Measurements from ENCODE around the gene VWF. TPM values are rescaled to one million over a fixed set of nuclear protein-coding genes. Genes with fewer than 3 reads are reported as not detected.

Gene VWF
- total RNA-seq, 1 donor from 2014 or later, result 468 TPM

DNA sequence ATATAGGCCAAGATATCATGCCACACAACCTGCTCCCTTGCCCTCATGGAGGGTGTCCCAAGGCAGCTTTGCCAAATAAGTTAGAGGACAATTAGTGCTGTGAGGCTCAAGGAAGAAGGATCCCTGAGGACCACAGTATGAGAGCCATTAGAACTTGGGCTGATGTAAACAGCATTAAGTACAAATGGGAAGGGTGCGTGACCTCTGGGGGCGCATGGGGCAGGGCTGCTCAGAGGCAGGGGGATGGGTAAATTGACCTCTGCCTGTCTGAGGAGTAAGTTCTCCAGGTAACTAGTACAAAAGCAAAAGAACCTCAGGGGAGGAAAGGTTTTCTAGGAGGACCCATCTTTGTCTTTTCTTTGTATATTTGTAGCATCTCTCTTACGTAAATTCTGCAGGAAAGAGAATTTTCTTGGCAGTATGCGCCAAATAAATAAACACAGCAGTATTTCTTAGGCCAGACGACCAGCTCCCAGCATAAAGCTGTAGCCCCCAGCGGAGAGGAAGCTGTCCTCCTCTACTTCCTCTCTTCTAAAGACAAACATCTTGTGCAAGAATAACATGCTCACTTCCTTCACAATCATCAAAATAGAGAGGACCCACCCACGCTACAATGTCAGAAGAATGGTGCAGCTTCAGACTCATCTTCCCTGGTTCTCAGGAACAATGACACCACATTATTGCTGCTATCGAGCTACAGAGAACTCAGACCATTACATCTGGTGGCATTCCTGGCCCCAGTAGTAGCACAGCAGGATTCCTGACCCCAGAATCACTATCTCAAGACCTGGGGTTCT lies 16.4 kb upstream of the VWF start:
- DNase-seq (no peak), ATAC-seq (peak; percentile 82 to 84)
- no peaks in the 10 kb centered on the region for H3K36me3 ChIP-seq
- H3K9me3 ChIP-seq, result no peaks in the 10 kb centered on the region
- H3K27me3 ChIP-seq (ENCODE audit: low read depth), result no peaks in the 10 kb centered on the region
- H3K4me1 ChIP-seq, result peaks cover 37% of the 10 kb centered on the region
- peak overlapping the region; percentile 72 for H3K27ac ChIP-seq
- intact Hi-C loops (cut with DNase I), result no loop called here
- TF ChIP-seq, protein P1, sequence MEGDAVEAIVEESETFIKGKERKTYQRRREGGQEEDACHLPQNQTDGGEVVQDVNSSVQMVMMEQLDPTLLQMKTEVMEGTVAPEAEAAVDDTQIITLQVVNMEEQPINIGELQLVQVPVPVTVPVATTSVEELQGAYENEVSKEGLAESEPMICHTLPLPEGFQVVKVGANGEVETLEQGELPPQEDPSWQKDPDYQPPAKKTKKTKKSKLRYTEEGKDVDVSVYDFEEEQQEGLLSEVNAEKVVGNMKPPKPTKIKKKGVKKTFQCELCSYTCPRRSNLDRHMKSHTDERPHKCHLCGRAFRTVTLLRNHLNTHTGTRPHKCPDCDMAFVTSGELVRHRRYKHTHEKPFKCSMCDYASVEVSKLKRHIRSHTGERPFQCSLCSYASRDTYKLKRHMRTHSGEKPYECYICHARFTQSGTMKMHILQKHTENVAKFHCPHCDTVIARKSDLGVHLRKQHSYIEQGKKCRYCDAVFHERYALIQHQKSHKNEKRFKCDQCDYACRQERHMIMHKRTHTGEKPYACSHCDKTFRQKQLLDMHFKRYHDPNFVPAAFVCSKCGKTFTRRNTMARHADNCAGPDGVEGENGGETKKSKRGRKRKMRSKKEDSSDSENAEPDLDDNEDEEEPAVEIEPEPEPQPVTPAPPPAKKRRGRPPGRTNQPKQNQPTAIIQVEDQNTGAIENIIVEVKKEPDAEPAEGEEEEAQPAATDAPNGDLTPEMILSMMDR (IDR thresholded peaks at IDR 0.05), result no peak
- H3K4me3 ChIP-seq, result no peak overlapping the region

DNA sequence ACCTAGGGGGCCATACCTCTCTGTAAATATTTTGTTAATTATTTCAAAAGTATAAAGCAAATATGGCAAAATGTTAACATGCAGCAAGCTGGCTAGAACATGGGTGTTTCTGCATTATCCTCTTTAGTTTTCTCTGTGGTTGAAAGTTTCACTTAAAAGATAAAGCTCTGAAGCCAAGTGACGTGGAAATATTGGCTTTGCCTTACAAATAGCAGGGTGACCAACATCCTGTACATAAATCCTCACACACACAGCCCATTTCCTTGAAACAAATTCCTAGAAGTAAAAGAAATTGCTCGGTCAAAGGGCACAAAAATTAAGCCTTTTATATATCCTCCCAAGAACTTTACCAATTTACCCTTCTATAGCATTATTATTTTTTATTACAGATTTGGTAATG lies 10.6 kb upstream of the VWF start:
- H3K4me1 ChIP-seq, result peaks cover 24% of the 10 kb centered on the region
- H3K9me3 ChIP-seq, result no peaks in the 10 kb centered on the region
- intact Hi-C loops (cut with DNase I), result no loop called here
- H3K4me3 ChIP-seq, result no peak overlapping the region
- no peaks in the 10 kb centered on the region for H3K36me3 ChIP-seq
- no peak overlapping the region for H3K27ac ChIP-seq
- DNase-seq, result no peak
- no peaks in the 10 kb centered on the region for H3K27me3 ChIP-seq (ENCODE audit: low read depth)
- TF ChIP-seq, protein P1 (IDR thresholded peaks at IDR 0.05), result no peak
- no peak for ATAC-seq

DNA sequence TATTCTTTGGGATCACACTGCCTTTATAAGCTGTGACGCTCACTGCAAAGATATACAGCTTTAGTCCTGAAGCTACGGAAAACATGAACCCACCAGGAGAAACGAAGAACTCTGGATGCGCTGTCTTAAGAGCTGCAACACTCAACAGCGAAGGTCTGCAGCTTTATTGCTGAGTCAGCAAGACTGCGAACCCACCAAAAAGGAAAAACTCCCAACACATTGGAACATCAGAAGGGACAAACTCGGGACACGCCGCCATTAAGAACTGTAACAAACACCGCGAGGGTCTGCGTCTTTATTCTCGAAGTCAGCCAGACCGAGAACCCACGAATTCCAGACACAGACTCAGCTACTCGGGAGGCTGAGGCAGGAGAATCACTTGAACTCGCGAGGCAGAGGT lies 9.2 kb upstream of the VWF start:
- H3K27me3 ChIP-seq (ENCODE audit: low read depth), result no peaks in the 10 kb centered on the region
- no peak overlapping the region for H3K4me3 ChIP-seq
- peaks cover 12% of the 10 kb centered on the region for H3K4me1 ChIP-seq
- TF ChIP-seq, protein P1 (IDR thresholded peaks at IDR 0.05), result no peak
- H3K36me3 ChIP-seq, result no peaks in the 10 kb centered on the region
- H3K27ac ChIP-seq, result no peak overlapping the region
- H3K9me3 ChIP-seq, result no peaks in the 10 kb centered on the region
- DNase-seq (no peak), ATAC-seq (no peak)
- intact Hi-C loops (cut with DNase I), result no loop called here

DNA sequence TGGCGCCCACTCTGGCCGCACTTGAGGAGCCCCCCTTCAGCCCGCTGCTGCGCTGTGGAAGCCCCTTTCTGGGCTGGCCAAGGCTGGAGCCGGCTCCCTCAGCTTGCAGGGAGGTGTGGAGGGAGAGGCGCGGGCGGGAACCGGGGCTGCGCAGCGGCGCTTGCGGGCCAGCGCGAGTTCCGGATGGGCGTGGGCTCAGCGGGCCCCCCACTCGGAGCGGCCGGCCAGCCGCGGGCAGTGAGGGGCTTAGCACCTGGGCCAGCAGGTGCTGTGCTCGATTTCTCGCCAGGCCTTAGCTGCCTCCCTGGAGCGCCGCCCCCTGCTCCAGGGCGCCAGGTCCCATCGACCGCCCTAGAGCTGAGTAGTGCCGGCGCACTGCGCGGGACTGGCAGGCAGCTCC lies 8.0 kb upstream of the VWF start:
- Histone ChIP-seq H3K4me3 (no peak overlapping the region), H3K27me3 (ENCODE audit: low read depth) (no peaks in the 10 kb centered on the region), H3K36me3 (no peaks in the 10 kb centered on the region), H3K4me1 (peaks cover 5% of the 10 kb centered on the region), H3K9me3 (no peaks in the 10 kb centered on the region), H3K27ac (no peak overlapping the region)
- DNase-seq (no peak), ATAC-seq (no peak)
- TF ChIP-seq, protein P1 (IDR thresholded peaks at IDR 0.05), result no peak
- intact Hi-C loops (cut with DNase I), result no loop called here

DNA sequence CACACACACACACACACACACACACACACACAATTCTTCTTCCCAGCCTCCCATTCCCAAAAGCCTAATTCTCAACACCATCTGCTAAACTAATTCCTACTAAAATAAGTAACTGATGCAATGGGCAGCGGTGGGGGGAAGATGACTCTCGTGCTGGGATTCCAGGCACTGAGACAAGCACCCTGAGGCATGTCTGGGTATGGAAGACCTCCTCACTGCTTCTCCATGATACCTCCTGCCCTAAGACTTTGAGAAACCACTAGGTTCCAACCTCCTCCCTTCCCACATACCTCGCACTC lies 789 bp upstream of the VWF start:
- no peak overlapping the region for H3K27ac ChIP-seq
- ATAC-seq, result no peak

More for the DNA sequence above, 789 bp upstream of the VWF start:
- Histone ChIP-seq H3K9me3 (no peaks in the 10 kb centered on the region), H3K27me3 (ENCODE audit: low read depth) (no peaks in the 10 kb centered on the region), H3K36me3 (no peaks in the 10 kb centered on the region), H3K4me3 (no peak overlapping the region), H3K4me1 (no peaks in the 10 kb centered on the region)
- no peak for DNase-seq
- TF ChIP-seq, protein P1 (IDR thresholded peaks at IDR 0.05), result no peak
- intact Hi-C loops (cut with DNase I), result no loop called here

All from lower lobe of right lung (tissue), 2 donors.